Glutamatergic neuron (in vitro differentiated cells): ENCODE data around the gene LRRC71. TPM values are rescaled to one million over a fixed set of nuclear protein-coding genes. Genes with fewer than 3 reads are reported as not detected.

Source experiments
- DNase-seq: peaks from one replicate; pipeline ENCODE4 v3.0.0; 2022
- H3K27ac Mint-ChIP-seq: one replicate; pipeline ENCODE4 v1.8.0; 2020; ENCODE audit warnings: mild to moderate bottlenecking, mixed read lengths, inconsistent platforms; ENCODE audit not compliant: unreplicated experiment
- H3K27me3 Mint-ChIP-seq: one replicate; pipeline ENCODE4 v1.8.0; 2020; ENCODE audit warnings: mild to moderate bottlenecking, moderate library complexity, mixed read lengths, inconsistent platforms; ENCODE audit not compliant: unreplicated experiment
- H3K36me3 Mint-ChIP-seq: one replicate; pipeline ENCODE4 v1.8.0; 2020; ENCODE audit warnings: mild to moderate bottlenecking, mixed read lengths, inconsistent platforms; ENCODE audit not compliant: unreplicated experiment
- H3K4me1 Mint-ChIP-seq: one replicate; pipeline ENCODE4 v1.8.0; 2020; ENCODE audit warnings: mild to moderate bottlenecking, low read depth, mixed read lengths, inconsistent platforms; ENCODE audit not compliant: unreplicated experiment
- H3K4me3 Mint-ChIP-seq: one replicate; pipeline ENCODE4 v1.8.0; 2020; ENCODE audit warnings: mild to moderate bottlenecking, mixed read lengths, inconsistent platforms; ENCODE audit not compliant: unreplicated experiment
- H3K9me3 Mint-ChIP-seq: one replicate; pipeline ENCODE4 v1.8.0; 2020; ENCODE audit warnings: mild to moderate bottlenecking, moderate library complexity, mixed read lengths, inconsistent platforms; ENCODE audit not compliant: unreplicated experiment
- CTCF ChIP-seq: fragments of 200-600 bp; sonication (generic); IDR thresholded peaks from one replicate; pipeline ENCODE4 v1.5.0; 2021; ENCODE audit not compliant: partially characterized antibody, unreplicated experiment
- total RNA-seq: library from RNA; stranded (reverse); fragmentation: NEBNext Ultra II Directional; extraction: Animal tissue kit (Norgen Biotek cat#: 25700); gene quantifications from one replicate; pipeline ENCODE4 v1.2.1, GENCODE V29; 2021; ENCODE audit not compliant: unreplicated experiment

Gene LRRC71
- total RNA-seq, 1 donor from 2014 or later: not detected

GRCh38 chr1:156905176-156905575 is 15.3 kb upstream of the LRRC71 start:
- H3K9me3 Mint-ChIP-seq: peaks cover 4% of the 10 kb centered on the region
- no peaks in the 10 kb centered on the region for H3K36me3 Mint-ChIP-seq
- no peak overlapping the region for H3K27ac Mint-ChIP-seq
- DNase-seq: no peak
- H3K27me3 Mint-ChIP-seq: peaks cover 16% of the 10 kb centered on the region
- H3K4me1 Mint-ChIP-seq: peaks cover 2% of the 10 kb centered on the region
- no peak for TF ChIP-seq CTCF
- H3K4me3 Mint-ChIP-seq: no peak overlapping the region

DNA sequence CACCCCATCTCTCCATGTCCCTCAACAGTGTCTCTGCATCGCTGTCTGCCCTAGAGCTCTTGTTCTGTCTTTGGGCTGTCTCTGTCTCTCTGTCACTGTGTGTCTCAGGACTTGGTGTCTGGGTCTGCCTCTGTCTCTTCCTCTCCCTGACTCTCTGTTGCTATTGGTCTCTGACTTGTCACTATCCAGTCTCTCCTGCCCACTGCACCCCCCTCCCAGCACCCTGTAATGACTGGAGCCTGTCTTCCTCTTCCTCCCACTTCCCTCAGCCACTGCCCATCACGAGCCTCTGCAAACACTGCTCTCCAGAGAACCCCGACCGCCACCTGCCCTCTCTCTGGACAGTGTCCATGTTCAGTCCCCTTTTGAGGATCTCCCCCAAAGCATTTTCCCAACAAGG is 14.8 kb upstream of the LRRC71 start:
- H3K27me3 Mint-ChIP-seq: peaks cover 16% of the 10 kb centered on the region
- H3K4me1 Mint-ChIP-seq: peaks cover 2% of the 10 kb centered on the region
- H3K4me3 Mint-ChIP-seq: no peak overlapping the region
- no peak for DNase-seq
- peaks cover 4% of the 10 kb centered on the region for H3K9me3 Mint-ChIP-seq
- no peaks in the 10 kb centered on the region for H3K36me3 Mint-ChIP-seq
- no peak for TF ChIP-seq CTCF
- no peak overlapping the region for H3K27ac Mint-ChIP-seq

- H3K36me3 Mint-ChIP-seq: no peaks in the 10 kb centered on the region
- H3K27me3 Mint-ChIP-seq: peaks cover 15% of the 10 kb centered on the region
- peaks cover 2% of the 10 kb centered on the region for H3K4me1 Mint-ChIP-seq
- DNase-seq: no peak
- peaks cover 4% of the 10 kb centered on the region for H3K9me3 Mint-ChIP-seq
- H3K4me3 Mint-ChIP-seq: no peak overlapping the region
- no peak overlapping the region for H3K27ac Mint-ChIP-seq
- no peak for TF ChIP-seq CTCF
Measured at GRCh38 chr1:156906206-156906906, 14.1 kb upstream of the LRRC71 start.

DNA sequence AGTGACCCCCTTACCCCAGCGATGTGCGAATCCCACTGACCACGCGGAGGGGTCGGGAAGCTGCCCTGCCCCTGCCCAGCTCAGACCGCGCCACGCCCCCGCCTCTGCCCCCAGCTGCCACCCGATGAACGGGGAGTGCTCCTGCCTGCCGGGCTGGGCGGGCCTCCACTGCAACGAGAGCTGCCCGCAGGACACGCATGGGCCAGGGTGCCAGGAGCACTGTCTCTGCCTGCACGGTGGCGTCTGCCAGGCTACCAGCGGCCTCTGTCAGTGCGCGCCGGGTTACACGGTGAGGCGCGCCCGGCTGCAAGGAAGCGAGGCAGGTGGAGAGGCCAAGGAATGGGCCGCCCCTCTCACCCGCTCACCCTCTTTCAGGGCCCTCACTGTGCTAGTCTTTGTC is 11.9 kb upstream of the LRRC71 start:
- Mint-ChIP-seq H3K27me3 (peaks cover 6% of the 10 kb centered on the region), H3K27ac (no peak overlapping the region), H3K4me3 (no peak overlapping the region), H3K36me3 (no peaks in the 10 kb centered on the region), H3K4me1 (peaks cover 2% of the 10 kb centered on the region), H3K9me3 (peaks cover 1% of the 10 kb centered on the region)
- TF ChIP-seq CTCF: no peak
- no peak for DNase-seq

- peaks cover 6% of the 10 kb centered on the region for H3K27me3 Mint-ChIP-seq
- H3K27ac Mint-ChIP-seq: no peak overlapping the region
- peaks cover 1% of the 10 kb centered on the region for H3K9me3 Mint-ChIP-seq
- H3K4me1 Mint-ChIP-seq: peaks cover 3% of the 10 kb centered on the region
- TF ChIP-seq CTCF: no peak
- no peak for DNase-seq
- no peak overlapping the region for H3K4me3 Mint-ChIP-seq
- no peaks in the 10 kb centered on the region for H3K36me3 Mint-ChIP-seq
Measured at GRCh38 chr1:156908955-156909354, 11.5 kb upstream of the LRRC71 start.
